CD4-positive, CD25-positive, alpha-beta regulatory T cell (primary cell): ENCODE data around the gene GPR6. TPM values are rescaled to one million over a fixed set of nuclear protein-coding genes. Genes with fewer than 3 reads are reported as not detected.

Experiments
- ATAC-seq, 2 donors: fragments of 150-1000 bp; cut with Tn5 transposase; one replicate each; pipeline ENCODE4 v1.10.0; 2021; ENCODE audit warnings: low read depth in 2 of 2, moderate number of reproducible peaks in 2 of 2, moderate library complexity in 1 of 2
- DNase-seq, 3 donors: peaks; one replicate each; pipeline versions ENCODE4 v3.0.0 to v3.0.0-alpha.2; 2012 to 2022; ENCODE audit warnings: mixed read lengths in 1 of 3
- H3K27ac ChIP-seq: one replicate; pipeline ENCODE4 v1.7.0; 2013; ENCODE audit warnings: mild to moderate bottlenecking, low read length; ENCODE audit not compliant: insufficient read depth, poor library complexity, severe bottlenecking
- H3K27me3 ChIP-seq: one replicate; pipeline ENCODE4 v1.7.0; 2013; ENCODE audit warnings: low read length; ENCODE audit not compliant: control insufficient read depth, insufficient read depth
- H3K36me3 ChIP-seq: one replicate; pipeline ENCODE4 v1.7.0; 2013; ENCODE audit warnings: mild to moderate bottlenecking, low read length, moderate library complexity; ENCODE audit not compliant: control insufficient read depth, insufficient read depth
- H3K4me1 ChIP-seq: 2 replicates; pipeline ENCODE4 v1.7.0; 2013; ENCODE audit warnings: mild to moderate bottlenecking, low read length; ENCODE audit not compliant: insufficient read depth, control insufficient read depth, poor library complexity, severe bottlenecking
- H3K4me3 ChIP-seq: one replicate; pipeline ENCODE4 v1.7.0; 2013; ENCODE audit warnings: low read depth, mild to moderate bottlenecking, low read length, moderate library complexity
- H3K9me3 ChIP-seq, 2 experiments: 1 replicate in 1 of 2; 2 replicates in 1 of 2; pipeline ENCODE4 v1.7.0; 2013; ENCODE audit warnings: low read length in 2 of 2, mild to moderate bottlenecking in 1 of 2, moderate library complexity in 1 of 2; ENCODE audit not compliant: control insufficient read depth in 2 of 2
- H3K27ac Mint-ChIP-seq, 3 donors: one replicate each; pipeline ENCODE4 v1.8.0; 2020 to 2022; ENCODE audit warnings: mild to moderate bottlenecking in 3 of 3, mixed read lengths in 3 of 3, moderate library complexity in 2 of 3
- H3K27me3 Mint-ChIP-seq: one replicate; pipeline ENCODE4 v1.8.0; 2022; ENCODE audit warnings: mild to moderate bottlenecking, mixed read lengths
- H3K36me3 Mint-ChIP-seq: one replicate; pipeline ENCODE4 v1.8.0; 2020; ENCODE audit warnings: mixed read lengths
- H3K4me1 Mint-ChIP-seq, 4 donors: one replicate each; pipeline ENCODE4 v1.8.0; 2020 to 2022; ENCODE audit warnings: mixed read lengths in 4 of 4, mild to moderate bottlenecking in 1 of 4
- H3K4me3 Mint-ChIP-seq, 4 donors: one replicate each; pipeline ENCODE4 v1.8.0; 2020 to 2022; ENCODE audit warnings: mild to moderate bottlenecking in 4 of 4, mixed read lengths in 4 of 4, moderate library complexity in 3 of 4
- H3K9me3 Mint-ChIP-seq, 7 donors: one replicate each; pipeline ENCODE4 v1.8.0; 2020 to 2022; ENCODE audit warnings: mixed read lengths in 7 of 7, mild to moderate bottlenecking in 3 of 7, moderate library complexity in 2 of 7
- polyA plus RNA-seq, 4 donors: library from polyadenylated mRNA; unstranded; fragments of 300-500 nt; fragmentation: Illumina TruSeq; gene quantifications; one replicate each; pipeline ENCODE4 v1.2.3, GENCODE V29; 2021
- total RNA-seq: library from RNA; stranded (reverse); gene quantifications from one replicate; pipeline ENCODE4 v1.2.3, GENCODE V29; 2022

The GPR6 gene
- total and polyA plus RNA-seq, 5 donors from 2014 or later = not detected

DNA sequence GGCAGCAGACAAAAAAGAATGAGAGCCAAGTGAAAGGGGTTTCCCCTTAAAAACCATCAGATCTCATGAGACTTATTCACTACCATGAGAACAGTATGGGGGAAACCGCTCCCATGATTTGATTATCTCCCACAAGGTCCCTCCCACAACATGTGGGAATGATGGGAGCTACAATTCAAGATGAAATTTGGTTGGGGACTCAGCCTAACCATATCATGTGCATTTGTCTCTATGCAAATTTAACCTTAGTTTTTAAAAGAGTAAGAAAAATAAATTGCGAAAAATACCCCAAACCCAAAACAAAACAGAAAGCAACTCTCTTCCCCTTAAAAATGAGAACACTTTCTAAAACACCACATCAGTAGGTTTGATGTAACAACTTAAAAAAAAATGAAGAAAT is 22.6 kb upstream of the GPR6 start:
- Histone ChIP-seq H3K36me3 (no peaks in the 10 kb centered on the region), H3K9me3 (no peaks in the 10 kb centered on the region), H3K4me1 (no peaks in the 10 kb centered on the region), H3K27me3 (peaks cover 2% of the 10 kb centered on the region), H3K27ac (no peak overlapping the region), H3K4me3 (no peak overlapping the region)
- Mint-ChIP-seq H3K27me3 (peaks cover 6% of the 10 kb centered on the region), H3K36me3 (no peaks in the 10 kb centered on the region), H3K4me3 (no peak overlapping the region), H3K27ac (no peak overlapping the region), H3K9me3 (peaks cover 0 to 5% (median 0%) of the 10 kb centered on the region in 7 donors), H3K4me1 (no peaks in the 10 kb centered on the region)
- ATAC-seq (no peak), DNase-seq (no peak)

DNA sequence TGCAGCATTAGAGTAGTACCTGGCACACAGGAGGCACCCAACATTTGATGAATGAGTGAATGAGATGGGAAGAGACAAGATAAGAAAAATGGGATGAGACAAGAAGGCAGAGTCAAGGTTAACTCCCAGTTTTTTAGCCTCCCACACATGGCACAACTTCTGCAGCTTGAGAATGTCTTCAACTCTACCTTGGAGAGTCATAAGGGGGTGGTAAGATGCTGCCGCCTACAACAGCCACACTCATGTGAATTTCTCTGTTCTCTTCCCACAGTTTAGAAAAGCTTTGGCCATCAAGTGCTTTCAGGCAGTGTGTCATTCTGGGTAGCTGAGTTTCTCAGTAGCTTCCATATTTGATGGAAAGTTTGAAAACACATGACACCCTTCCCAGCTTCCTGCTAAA is 19.5 kb upstream of the GPR6 start:
- no peaks in the 10 kb centered on the region for H3K36me3 Mint-ChIP-seq

GRCh38 chr6:109961611-109962041 is 16.5 kb upstream of the GPR6 start:
- Mint-ChIP-seq H3K36me3 (no peaks in the 10 kb centered on the region), H3K9me3 (peaks cover 0 to 5% (median 0%) of the 10 kb centered on the region in 7 donors), H3K4me3 (no peak overlapping the region), H3K4me1 (no peaks in the 10 kb centered on the region), H3K27ac (no peak overlapping the region), H3K27me3 (peaks cover 6% of the 10 kb centered on the region)
- no peak for DNase-seq
- H3K4me1 ChIP-seq = no peaks in the 10 kb centered on the region
- peaks cover 2% of the 10 kb centered on the region for H3K27me3 ChIP-seq
- ATAC-seq = no peak
- H3K9me3 ChIP-seq = no peaks in the 10 kb centered on the region
- no peak overlapping the region for H3K27ac ChIP-seq
- H3K36me3 ChIP-seq = no peaks in the 10 kb centered on the region
- no peak overlapping the region for H3K4me3 ChIP-seq

More for the DNA sequence above, 19.5 kb upstream of the GPR6 start:
- DNase-seq = no peak
- Mint-ChIP-seq H3K27me3 (peaks cover 6% of the 10 kb centered on the region), H3K9me3 (peaks cover 0 to 5% (median 0%) of the 10 kb centered on the region in 7 donors), H3K4me1 (no peaks in the 10 kb centered on the region), H3K27ac (no peak overlapping the region), H3K4me3 (no peak overlapping the region)
- no peak overlapping the region for H3K4me3 ChIP-seq
- H3K9me3 ChIP-seq = no peaks in the 10 kb centered on the region
- H3K27me3 ChIP-seq = peaks cover 2% of the 10 kb centered on the region
- no peaks in the 10 kb centered on the region for H3K4me1 ChIP-seq
- H3K36me3 ChIP-seq = no peaks in the 10 kb centered on the region
- ATAC-seq = no peak
- no peak overlapping the region for H3K27ac ChIP-seq

DNA sequence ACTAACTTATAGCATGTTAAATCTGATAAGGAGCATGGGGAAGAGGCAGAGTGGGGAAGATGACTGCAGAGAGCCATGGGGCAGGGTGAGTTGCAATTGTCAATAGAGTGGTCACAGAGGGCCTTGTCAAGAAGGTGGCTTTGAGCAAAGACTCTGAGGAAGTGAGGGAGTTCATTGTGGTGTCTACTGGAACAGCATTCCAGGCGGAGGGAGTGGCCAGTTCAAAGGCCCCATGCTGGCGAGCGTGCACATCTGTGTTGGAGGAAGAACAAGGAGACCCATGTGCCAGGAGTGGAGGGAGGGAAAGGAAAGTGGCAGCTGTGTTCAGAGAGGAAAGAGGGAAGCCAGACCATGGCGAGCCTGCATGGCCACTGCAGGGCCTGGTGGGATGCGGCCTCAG is 15.8 kb upstream of the GPR6 start:
- no peaks in the 10 kb centered on the region for H3K4me1 ChIP-seq
- no peaks in the 10 kb centered on the region for H3K4me1 Mint-ChIP-seq
- H3K27me3 Mint-ChIP-seq = peaks cover 3% of the 10 kb centered on the region
- no peak overlapping the region for H3K27ac Mint-ChIP-seq
- no peak overlapping the region for H3K27ac ChIP-seq
- peaks cover 2% of the 10 kb centered on the region for H3K27me3 ChIP-seq
- ATAC-seq (no peak), DNase-seq (no peak)
- no peak overlapping the region for H3K4me3 Mint-ChIP-seq
- no peaks in the 10 kb centered on the region for H3K9me3 ChIP-seq
- no peaks in the 10 kb centered on the region for H3K36me3 Mint-ChIP-seq
- H3K9me3 Mint-ChIP-seq = peaks cover 0 to 4% (median 0%) of the 10 kb centered on the region in 7 donors
- H3K4me3 ChIP-seq = no peak overlapping the region
- H3K36me3 ChIP-seq = no peaks in the 10 kb centered on the region

- Histone ChIP-seq H3K27ac (no peak overlapping the region), H3K36me3 (no peaks in the 10 kb centered on the region), H3K4me1 (no peaks in the 10 kb centered on the region), H3K9me3 (no peaks in the 10 kb centered on the region), H3K4me3 (no peak overlapping the region), H3K27me3 (no peaks in the 10 kb centered on the region)
- H3K36me3 Mint-ChIP-seq = no peaks in the 10 kb centered on the region
- no peak for ATAC-seq
- no peak overlapping the region for H3K27ac Mint-ChIP-seq
- H3K9me3 Mint-ChIP-seq = peaks cover 0 to 4% (median 0%) of the 10 kb centered on the region in 7 donors
- no peaks in the 10 kb centered on the region for H3K4me1 Mint-ChIP-seq
- DNase-seq = no peak
- no peaks in the 10 kb centered on the region for H3K27me3 Mint-ChIP-seq
- H3K4me3 Mint-ChIP-seq = no peak overlapping the region
These were observed 14.4 kb upstream of the GPR6 start for GRCh38 chr6:109963598-109964170.

- Histone ChIP-seq H3K36me3 (no peaks in the 10 kb centered on the region), H3K27me3 (no peaks in the 10 kb centered on the region), H3K4me3 (no peak overlapping the region), H3K27ac (no peak overlapping the region), H3K4me1 (no peaks in the 10 kb centered on the region), H3K9me3 (no peaks in the 10 kb centered on the region)
- Mint-ChIP-seq H3K36me3 (no peaks in the 10 kb centered on the region), H3K27me3 (no peaks in the 10 kb centered on the region), H3K9me3 (peaks cover 0 to 4% (median 0%) of the 10 kb centered on the region in 7 donors), H3K4me3 (no peak overlapping the region), H3K27ac (no peak overlapping the region), H3K4me1 (no peaks in the 10 kb centered on the region)
- no peak for DNase-seq
- ATAC-seq = no peak
These were observed 13.2 kb upstream of the GPR6 start for GRCh38 chr6:109964949-109965348.

- Mint-ChIP-seq H3K27ac (no peak overlapping the region), H3K4me3 (no peak overlapping the region), H3K36me3 (no peaks in the 10 kb centered on the region), H3K27me3 (no peaks in the 10 kb centered on the region), H3K4me1 (no peaks in the 10 kb centered on the region), H3K9me3 (peaks cover 0 to 4% (median 0%) of the 10 kb centered on the region in 7 donors)
- no peaks in the 10 kb centered on the region for H3K4me1 ChIP-seq
- H3K9me3 ChIP-seq = no peaks in the 10 kb centered on the region
- no peaks in the 10 kb centered on the region for H3K27me3 ChIP-seq
- H3K36me3 ChIP-seq = no peaks in the 10 kb centered on the region
- H3K27ac ChIP-seq = no peak overlapping the region
- H3K4me3 ChIP-seq = no peak overlapping the region
- ATAC-seq (no peak), DNase-seq (no peak)
These were observed 11.8 kb upstream of the GPR6 start for GRCh38 chr6:109966299-109966698.

GRCh38 chr6:109977791-109978173 is 329 bp upstream of the GPR6 start:
- H3K36me3 ChIP-seq = no peaks in the 10 kb centered on the region
- peaks cover 0 to 2% of the 10 kb centered on the region in 2 experiments for H3K9me3 ChIP-seq
- H3K27ac Mint-ChIP-seq = no peak overlapping the region
- no peaks in the 10 kb centered on the region for H3K4me1 Mint-ChIP-seq
- ATAC-seq = no peak
- H3K27ac ChIP-seq = no peak overlapping the region
- H3K27me3 ChIP-seq = peaks cover 4% of the 10 kb centered on the region
- H3K4me3 Mint-ChIP-seq = no peak overlapping the region
- peaks cover 10% of the 10 kb centered on the region for H3K27me3 Mint-ChIP-seq
- no peaks in the 10 kb centered on the region for H3K4me1 ChIP-seq
- no peak overlapping the region for H3K4me3 ChIP-seq
- no peak for DNase-seq
- H3K36me3 Mint-ChIP-seq = no peaks in the 10 kb centered on the region
- H3K9me3 Mint-ChIP-seq = peaks cover 0 to 13% (median 0%) of the 10 kb centered on the region in 7 donors
